Measurements from ENCODE around the gene ALS2. TPM values are rescaled to one million over a fixed set of nuclear protein-coding genes. Genes with fewer than 3 reads are reported as not detected.
"Not testable (repeated sequence)": the region's sequence is repeated elsewhere in the genome, so short reads cannot be mapped to it uniquely, and the experiment has no call there.

ALS2 gene
- total RNA-seq, 4 donors from 2014 or later, result 11.6 to 24.9 (median 19.1) TPM

DNA sequence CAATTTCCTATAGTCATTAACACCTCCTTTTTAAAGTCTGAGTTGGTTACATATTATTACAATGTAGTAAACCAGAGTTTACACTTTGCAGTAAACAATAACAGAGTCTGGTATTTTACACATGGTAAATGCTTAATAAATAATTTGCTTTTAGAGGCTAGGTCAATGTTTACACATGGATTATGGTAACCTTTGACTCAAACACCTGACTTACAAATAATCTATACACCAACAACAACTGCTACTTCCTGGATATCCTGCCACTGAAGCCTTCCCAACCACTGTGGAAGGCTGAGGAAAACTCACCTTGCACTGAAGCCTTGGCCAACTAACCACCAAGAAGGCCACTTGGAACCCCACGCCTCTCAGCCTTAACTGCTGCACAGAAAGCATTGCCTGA, 5.4 kb downstream of the ALS2 start:
- Histone ChIP-seq H3K4me3 (no peak overlapping the region), H3K4me1 (peaks cover 21% of the 10 kb centered on the region), H3K9me3 (no peaks in the 10 kb centered on the region), H3K27ac (no peak overlapping the region), H3K27me3 (no peaks in the 10 kb centered on the region), H3K36me3 (no peaks in the 10 kb centered on the region)
- 100% methylated on average over 1 of the region's 1 CpG for WGBS
- no peak for TF ChIP-seq POLR2A (IDR thresholded peaks at IDR 0.05)
- TF ChIP-seq POLR2AphosphoS5 (IDR thresholded peaks at IDR 0.05), result no peak
- TF ChIP-seq, protein P1, sequence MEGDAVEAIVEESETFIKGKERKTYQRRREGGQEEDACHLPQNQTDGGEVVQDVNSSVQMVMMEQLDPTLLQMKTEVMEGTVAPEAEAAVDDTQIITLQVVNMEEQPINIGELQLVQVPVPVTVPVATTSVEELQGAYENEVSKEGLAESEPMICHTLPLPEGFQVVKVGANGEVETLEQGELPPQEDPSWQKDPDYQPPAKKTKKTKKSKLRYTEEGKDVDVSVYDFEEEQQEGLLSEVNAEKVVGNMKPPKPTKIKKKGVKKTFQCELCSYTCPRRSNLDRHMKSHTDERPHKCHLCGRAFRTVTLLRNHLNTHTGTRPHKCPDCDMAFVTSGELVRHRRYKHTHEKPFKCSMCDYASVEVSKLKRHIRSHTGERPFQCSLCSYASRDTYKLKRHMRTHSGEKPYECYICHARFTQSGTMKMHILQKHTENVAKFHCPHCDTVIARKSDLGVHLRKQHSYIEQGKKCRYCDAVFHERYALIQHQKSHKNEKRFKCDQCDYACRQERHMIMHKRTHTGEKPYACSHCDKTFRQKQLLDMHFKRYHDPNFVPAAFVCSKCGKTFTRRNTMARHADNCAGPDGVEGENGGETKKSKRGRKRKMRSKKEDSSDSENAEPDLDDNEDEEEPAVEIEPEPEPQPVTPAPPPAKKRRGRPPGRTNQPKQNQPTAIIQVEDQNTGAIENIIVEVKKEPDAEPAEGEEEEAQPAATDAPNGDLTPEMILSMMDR (IDR thresholded peaks at IDR 0.05), result no peak
- no peak for TF ChIP-seq EP300 (IDR thresholded peaks at IDR 0.05)
- DNase-seq (ENCODE audit: low spot score in 2 of 2), result no peak

DNA sequence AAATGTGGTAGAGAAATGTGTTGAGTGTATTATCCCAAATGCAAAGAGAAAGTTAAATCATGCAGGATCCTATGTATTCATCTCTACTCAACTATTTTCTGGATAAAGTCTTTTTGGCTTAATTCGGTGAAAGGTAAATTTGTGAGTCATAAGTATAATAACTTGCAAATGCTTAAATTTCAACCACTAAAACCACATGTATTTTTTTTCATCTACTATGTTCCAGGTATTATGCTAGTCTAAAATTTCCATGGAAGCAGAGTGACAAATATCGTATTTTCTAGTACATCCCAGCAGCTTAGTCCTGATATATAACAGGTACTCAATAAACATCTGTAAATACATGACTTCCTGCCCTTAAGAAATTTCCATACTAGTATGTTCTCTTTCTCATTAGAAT, 6.2 kb downstream of the ALS2 start:
- no peak overlapping the region for H3K27ac ChIP-seq
- no peak for TF ChIP-seq POLR2AphosphoS5 (IDR thresholded peaks at IDR 0.05)
- TF ChIP-seq EP300 (IDR thresholded peaks at IDR 0.05), result no peak
- no peak for TF ChIP-seq POLR2A (IDR thresholded peaks at IDR 0.05)
- TF ChIP-seq, protein P1 (IDR thresholded peaks at IDR 0.05), result no peak
- H3K36me3 ChIP-seq, result no peaks in the 10 kb centered on the region
- no peaks in the 10 kb centered on the region for H3K27me3 ChIP-seq
- H3K4me3 ChIP-seq, result no peak overlapping the region
- no peaks in the 10 kb centered on the region for H3K9me3 ChIP-seq
- DNase-seq (ENCODE audit: low spot score in 2 of 2), result no peak
- 82% methylated on average over 2 of the region's 2 CpGs for WGBS
- peaks cover 15% of the 10 kb centered on the region for H3K4me1 ChIP-seq

DNA sequence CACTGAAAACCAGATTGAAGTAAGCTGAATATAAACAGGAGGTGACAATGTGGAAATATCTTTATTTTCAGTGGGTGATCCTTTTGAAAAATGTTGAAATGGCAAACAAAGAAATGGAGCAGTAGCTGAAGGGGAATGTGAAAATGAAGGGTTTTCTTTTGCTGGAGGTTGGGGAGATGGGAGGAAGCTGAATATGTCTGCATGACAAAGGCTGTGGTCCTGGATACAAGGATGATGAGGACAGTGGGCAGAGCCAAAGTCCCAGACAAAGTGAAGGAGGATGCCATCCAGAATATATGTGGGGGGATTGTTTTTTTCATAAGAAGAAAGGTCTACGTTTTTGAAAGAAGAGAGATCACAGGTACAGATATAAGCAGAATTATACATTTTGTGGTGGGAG, 6.7 kb downstream of the ALS2 start:
- no peaks in the 10 kb centered on the region for H3K9me3 ChIP-seq
- H3K4me1 ChIP-seq, result peaks cover 10% of the 10 kb centered on the region
- H3K27me3 ChIP-seq, result no peaks in the 10 kb centered on the region
- TF ChIP-seq, protein P1 (IDR thresholded peaks at IDR 0.05), result no peak
- 86% methylated on average over 1 of the region's 1 CpG for WGBS
- no peak overlapping the region for H3K27ac ChIP-seq
- H3K36me3 ChIP-seq, result no peaks in the 10 kb centered on the region
- no peak for DNase-seq (ENCODE audit: low spot score in 2 of 2)
- H3K4me3 ChIP-seq, result no peak overlapping the region

DNA sequence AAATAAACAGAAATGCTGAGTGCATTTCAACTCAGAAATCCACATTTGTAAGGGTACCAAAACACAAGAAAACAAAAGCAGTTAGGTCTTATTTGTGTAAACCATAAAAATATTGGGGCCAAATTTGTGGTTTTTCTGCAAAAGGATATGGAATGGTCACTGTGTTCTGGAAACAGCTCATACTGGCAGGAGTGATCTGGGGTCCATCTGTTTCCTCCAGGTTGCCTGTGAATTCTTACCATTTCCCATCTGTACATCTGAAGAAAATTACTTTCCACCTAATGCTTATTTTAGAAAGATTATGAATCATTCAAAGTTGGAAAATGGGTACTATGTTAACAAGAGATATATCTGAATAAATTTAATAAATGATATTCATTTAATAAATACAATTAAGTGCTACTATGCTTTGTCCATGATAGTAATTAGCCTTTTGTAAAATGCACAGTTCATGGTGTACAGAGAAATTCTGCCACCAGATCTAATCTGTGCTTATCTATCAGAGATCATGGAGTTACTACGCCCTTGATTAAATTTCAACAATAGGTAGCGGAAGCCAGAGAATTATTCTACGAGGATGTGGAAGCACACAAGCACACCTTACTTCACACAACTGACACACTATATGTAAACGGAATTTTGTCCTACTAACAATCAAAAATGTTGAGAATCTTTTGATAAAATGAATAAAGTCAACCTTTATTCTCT, 10.9 kb downstream of the ALS2 start:
- DNase-seq (ENCODE audit: low spot score in 2 of 2), result no peak
- H3K4me3 ChIP-seq, result no peak overlapping the region
- TF ChIP-seq EP300 (IDR thresholded peaks at IDR 0.05) (no peak), POLR2AphosphoS5 (IDR thresholded peaks at IDR 0.05) (no peak), POLR2A (IDR thresholded peaks at IDR 0.05) (no peak)
- TF ChIP-seq, protein P1 (IDR thresholded peaks at IDR 0.05), result no peak
- no peaks in the 10 kb centered on the region for H3K9me3 ChIP-seq
- H3K27ac ChIP-seq, result no peak overlapping the region
- no peaks in the 10 kb centered on the region for H3K4me1 ChIP-seq
- H3K27me3 ChIP-seq, result no peaks in the 10 kb centered on the region
- H3K36me3 ChIP-seq, result peaks cover 3% of the 10 kb centered on the region
- 70% methylated on average over 4 of the region's 4 CpGs for WGBS

DNA sequence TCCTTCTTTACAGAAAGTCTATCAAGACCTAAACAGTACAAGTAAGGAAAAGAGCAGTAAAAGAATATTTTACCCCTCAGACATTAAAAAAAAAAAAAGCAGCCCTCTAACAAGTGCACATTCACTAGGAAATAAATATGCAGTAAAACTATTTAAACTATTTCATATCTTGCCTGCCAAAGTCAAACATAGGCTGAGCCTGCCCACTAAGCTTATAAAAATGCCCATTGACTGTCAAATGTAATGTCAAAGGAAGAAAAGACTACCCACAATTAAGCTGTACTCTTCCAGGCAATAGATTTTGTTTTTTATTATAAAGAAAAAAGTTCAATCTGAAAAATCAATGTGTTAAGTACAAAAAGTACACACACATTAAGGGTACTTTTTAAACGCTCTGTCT, 11.8 kb downstream of the ALS2 start:
- peaks cover 8% of the 10 kb centered on the region for H3K36me3 ChIP-seq
- no peaks in the 10 kb centered on the region for H3K27me3 ChIP-seq
- no peaks in the 10 kb centered on the region for H3K9me3 ChIP-seq
- no peak for TF ChIP-seq POLR2A (IDR thresholded peaks at IDR 0.05)
- TF ChIP-seq EP300 (IDR thresholded peaks at IDR 0.05), result no peak
- no peaks in the 10 kb centered on the region for H3K4me1 ChIP-seq
- H3K4me3 ChIP-seq, result no peak overlapping the region
- DNase-seq (ENCODE audit: low spot score in 2 of 2), result no peak
- no peak overlapping the region for H3K27ac ChIP-seq
- 88% methylated on average over 1 of the region's 1 CpG for WGBS

DNA sequence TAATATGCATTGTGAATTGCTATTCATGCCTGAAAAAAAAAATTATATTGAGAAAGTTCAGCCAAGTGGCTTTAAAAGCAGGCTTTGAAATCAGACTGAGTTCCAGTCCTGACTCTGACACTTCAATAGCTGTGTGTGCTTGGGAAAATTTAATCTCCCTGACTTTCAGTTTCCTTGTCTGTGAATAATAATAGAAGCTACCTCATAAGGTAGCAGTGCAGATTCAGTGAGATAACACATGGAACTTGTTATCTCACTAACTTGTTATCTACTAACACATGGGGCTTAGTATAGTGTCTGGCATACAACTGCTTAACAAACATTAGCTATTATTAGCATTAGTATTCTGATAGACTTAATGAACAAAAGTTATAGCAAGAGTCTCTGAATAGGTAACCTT, 14.9 kb downstream of the ALS2 start:
- no peak for TF ChIP-seq EP300 (IDR thresholded peaks at IDR 0.05)
- no peak for TF ChIP-seq POLR2AphosphoS5 (IDR thresholded peaks at IDR 0.05)
- TF ChIP-seq, protein P1 (IDR thresholded peaks at IDR 0.05), result no peak
- no peak for TF ChIP-seq POLR2A (IDR thresholded peaks at IDR 0.05)
- H3K36me3 ChIP-seq, result peaks cover 29% of the 10 kb centered on the region

DNA sequence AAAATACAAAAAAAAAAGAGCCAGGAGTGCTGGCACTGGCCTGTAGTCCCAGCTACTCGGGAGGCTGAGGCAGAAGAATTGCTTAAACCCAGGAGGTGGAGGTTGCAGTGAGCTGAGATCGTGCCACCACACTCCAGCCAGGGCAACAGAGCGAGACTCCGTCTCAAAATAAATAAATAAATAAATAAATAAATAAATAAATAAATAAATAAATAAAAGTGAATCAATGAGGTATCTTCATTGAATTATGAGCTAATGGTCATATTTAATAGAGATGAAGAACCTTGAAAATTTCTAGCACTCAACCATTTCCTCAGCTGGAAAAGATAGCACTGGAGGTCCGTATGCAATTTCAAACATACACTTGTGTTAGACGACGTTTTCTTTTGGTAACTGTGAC, 16.3 kb downstream of the ALS2 start:
- WGBS, result 95% methylated on average over 7 of the region's 7 CpGs
- H3K36me3 ChIP-seq, result peaks cover 42% of the 10 kb centered on the region

More for the DNA sequence above, 14.9 kb downstream of the ALS2 start:
- no peaks in the 10 kb centered on the region for H3K27me3 ChIP-seq
- no peak overlapping the region for H3K27ac ChIP-seq
- no peak overlapping the region for H3K4me3 ChIP-seq
- no peak for DNase-seq (ENCODE audit: low spot score in 2 of 2)
- no peaks in the 10 kb centered on the region for H3K4me1 ChIP-seq
- H3K9me3 ChIP-seq, result no peaks in the 10 kb centered on the region

More for the DNA sequence above, 16.3 kb downstream of the ALS2 start:
- H3K9me3 ChIP-seq; H3K4me3 ChIP-seq; H3K27me3 ChIP-seq; DNase-seq (ENCODE audit: low spot score in 2 of 2); H3K4me1 ChIP-seq; H3K27ac ChIP-seq: not testable (repeated sequence)

All from suprapubic skin (tissue), 4 donors.